GM12878 (cell line): ENCODE measurements around the gene ERMN. TPM values are rescaled to one million over a fixed set of nuclear protein-coding genes. Genes with fewer than 3 reads are reported as not detected.
A peak's percentile ranks its signal among the peaks of the same experiment; 100 is the strongest.

Experiments
- ATAC-seq: fragments of 200-7000 bp; cut with Tn5 transposase; 3 replicates; pipeline ENCODE4 v1.9.1; 2020; ENCODE audit warnings: mild to moderate bottlenecking, moderate library complexity
- BruUV-seq: library from RNA; stranded (reverse); fragments of 400-500 nt; replicated peaks from 2 replicates; lab custom pipeline; 2021; lab: Mats Ljungman, UMichigan
- CTCF ChIA-PET: fragments of 300-600 bp; sonication (Branson Sonifier 250); formaldehyde crosslinking; extraction: SDS; loops from one replicate; lab custom pipeline; 2021; ENCODE audit warnings: inconsistent platforms; lab: Yijun Ruan, JAX
- POLR2A ChIA-PET: fragments of 350-600 bp; formaldehyde crosslinking; extraction: SDS; loops from one replicate; lab custom pipeline; 2021; ENCODE audit warnings: inconsistent platforms; lab: Charles Lee
- RAD21 ChIA-PET: fragments of 300-600 bp; sonication (Branson Sonifier 250); formaldehyde crosslinking; loops from one replicate; lab custom pipeline; 2023; ENCODE audit warnings: antibody characterized with exemption; ENCODE audit not compliant: unreplicated experiment; lab: Charles Lee
- SMC1A ChIA-PET: fragments of 300-600 bp; sonication (Branson Sonifier 250); formaldehyde crosslinking; loops from one replicate; lab custom pipeline; 2023; ENCODE audit not compliant: unreplicated experiment, uncharacterized antibody; lab: Charles Lee
- DNase-seq: peaks from one replicate; pipeline ENCODE4 v3.0.0-alpha.2; 2011; ENCODE audit warnings: low read depth, low spot score
- FAIRE-seq: peaks from 3 replicates; lab custom pipeline; 2011; peaks lifted over from hg19 to GRCh38; lab: Jason Lieb, UNC
- H2AFZ ChIP-seq: 2 replicates; pipeline ENCODE4 v1.6.0; 2011; ENCODE audit warnings: low read depth, low read length, control low read depth; ENCODE audit not compliant: control insufficient read depth
- H3K27ac ChIP-seq: 2 replicates; pipeline ENCODE4 v1.5.1; 2011; ENCODE audit warnings: control low read depth; ENCODE audit not compliant: control insufficient read depth, insufficient read depth
- H3K27me3 ChIP-seq, 2 experiments: replicated peaks in 1 of 2; 2 replicates each; pipeline versions ENCODE4 v1.6.0 to v1.6.1; 2011; ENCODE audit warnings: low read length in 1 of 2; ENCODE audit not compliant: control insufficient read depth in 2 of 2, insufficient read depth in 2 of 2
- H3K36me3 ChIP-seq, 2 experiments: 2 replicates each; pipeline ENCODE4 v1.5.1; 2011; ENCODE audit warnings: low read length in 1 of 2; ENCODE audit not compliant: control insufficient read depth in 2 of 2, insufficient read depth in 2 of 2
- H3K4me1 ChIP-seq: 2 replicates; pipeline ENCODE4 v1.6.1; 2011; ENCODE audit warnings: mild to moderate bottlenecking, low read length, moderate library complexity, mixed read lengths; ENCODE audit not compliant: control insufficient read depth, insufficient read depth
- H3K4me2 ChIP-seq: 2 replicates; pipeline ENCODE4 v1.6.0; 2011; ENCODE audit warnings: control low read depth; ENCODE audit not compliant: control insufficient read depth, insufficient read depth
- H3K4me3 ChIP-seq: fragments of 200-600 bp; sonication (generic); 2 replicates; pipeline ENCODE4 v1.5.1; 2016
- H3K79me2 ChIP-seq: 2 replicates; pipeline ENCODE4 v1.6.0; 2011; ENCODE audit warnings: low read length; ENCODE audit not compliant: control insufficient read depth, insufficient read depth
- H3K9ac ChIP-seq: 2 replicates; pipeline ENCODE4 v1.8.0; 2011; ENCODE audit warnings: low read length, control low read depth, mixed read lengths; ENCODE audit not compliant: control insufficient read depth, insufficient read depth
- H3K9me3 ChIP-seq: replicated peaks from 3 replicates; pipeline ENCODE4 v1.5.1; 2011; ENCODE audit warnings: mild to moderate bottlenecking, low read length; ENCODE audit not compliant: control insufficient read depth, insufficient read depth
- H4K20me1 ChIP-seq: 2 replicates; pipeline ENCODE4 v1.6.0; 2011; ENCODE audit not compliant: control insufficient read depth, insufficient read depth
- CHD2 ChIP-seq: IDR thresholded peaks from 2 replicates; pipeline ENCODE4 v1.6.1; 2011; ENCODE audit warnings: low read depth, low read length, improper control_type of control experiment, borderline replicate concordance
- CHD4 ChIP-seq: fragments of 200-600 bp; sonication (generic); IDR thresholded peaks from 2 replicates; pipeline ENCODE4 v1.6.1; 2016; ENCODE audit warnings: mild to moderate bottlenecking
- DPF2 ChIP-seq: fragments of 450-650 bp; IDR thresholded peaks from 2 replicates; pipeline ENCODE4 v1.6.1; 2017; ENCODE audit warnings: mild to moderate bottlenecking
- HCFC1 ChIP-seq: fragments of 150-350 bp; IDR thresholded peaks from 2 replicates; pipeline ENCODE4 v1.6.1; 2014; ENCODE audit warnings: low read length
- HDAC6 ChIP-seq: fragments of 200-600 bp; sonication (generic); IDR thresholded peaks from one replicate; pipeline ENCODE4 v1.8.0; 2017; ENCODE audit warnings: antibody characterized with exemption; ENCODE audit not compliant: unreplicated experiment
- NFXL1 ChIP-seq: fragments of 450-650 bp; IDR thresholded peaks from 2 replicates; pipeline ENCODE4 v1.6.1; 2017; ENCODE audit warnings: antibody characterized with exemption, mild to moderate bottlenecking, borderline replicate concordance
- POLR2AphosphoS5 ChIP-seq: IDR thresholded peaks from 2 replicates; pipeline ENCODE4 v1.6.1; 2011; ENCODE audit warnings: mild to moderate bottlenecking, low read length, inconsistent platforms
- RBBP5 ChIP-seq: fragments of 200-600 bp; sonication (generic); conservative IDR thresholded peaks from 2 replicates; pipeline ENCODE4 v1.6.1; 2016
- RUNX3 ChIP-seq: IDR thresholded peaks from 2 replicates; pipeline ENCODE4 v1.6.1; 2012; ENCODE audit warnings: low read length, inconsistent platforms
- ZBED1 ChIP-seq: IDR thresholded peaks from 2 replicates; pipeline ENCODE4 v1.6.1; 2016; ENCODE audit warnings: borderline replicate concordance
- ZBTB33 ChIP-seq: fragments of 450-650 bp; IDR thresholded peaks from 2 replicates; pipeline ENCODE4 v1.6.1; 2017; ENCODE audit warnings: mild to moderate bottlenecking
- ZNF24 ChIP-seq: fragments of 450-650 bp; IDR thresholded peaks from 2 replicates; pipeline ENCODE4 v1.6.1; 2017; ENCODE audit warnings: antibody characterized with exemption, mild to moderate bottlenecking
- WGBS: methylation state at CpG from one replicate; pipeline ENCODE4 v1.1.6; 2016; ENCODE audit warnings: low lambda C conversion rate; ENCODE audit not compliant: insufficient replicate concordance, insufficient coverage; ENCODE audit errors: missing lambda C conversion rate; 5-methylcytosine and 5-hydroxymethylcytosine counted together
- in situ Hi-C: fragments of 300-500 bp; cut with MboI; formaldehyde crosslinking; loops from 9 replicates; pipeline ENCODE4 v1.14.3; 2018; ENCODE audit warnings: mixed read lengths
- intact Hi-C: fragments of 100-400 bp; cut with micrococcal nuclease; formaldehyde crosslinking; loops from one replicate; pipeline ENCODE4 v1.14.2; 2022; ENCODE audit not compliant: unreplicated experiment
- polyA plus RNA-seq, 11 experiments: library from polyadenylated mRNA; depleted of rRNA in 4 of 11; unstranded in 6 of 11; stranded (reverse) in 5 of 11; fragments of >200 nt; fragmentation: Nextera tagmentation in 4 of 11; fragmentation: Illumina TruSeq in 1 of 11; extraction: Ambion mirVana in 4 of 11; extraction: Trizol in 1 of 11; gene quantifications; 1 replicate in 1 of 11; 2 replicates in 10 of 11; pipeline versions ENCODE4 v1.2.1 to v1.2.3, GENCODE V29; 2011 to 2016; ENCODE audit warnings: inconsistent platforms in 2 of 11, missing spikeins in 2 of 11, low read depth in 1 of 11
- total RNA-seq, 4 experiments: library from RNA; depleted of rRNA in 3 of 4; stranded (reverse); fragments of >200 nt in 3 of 4; fragmentation: Illumina TruSeq in 1 of 4; extraction: Trizol in 1 of 4; gene quantifications; 2 replicates each; pipeline versions ENCODE4 v1.2.1 to v1.2.3, GENCODE V29; 2013 to 2021
- TF ChIP-seq, protein P1 (sequence below): IDR thresholded peaks from 2 replicates; pipeline ENCODE4 v1.6.1; 2012; ENCODE audit warnings: low read depth, low read length, improper control_type of control experiment
- TF ChIP-seq, protein P2 (sequence below): IDR thresholded peaks from 2 replicates; pipeline ENCODE4 v1.6.1; 2011; ENCODE audit warnings: low read depth, mild to moderate bottlenecking, low read length, moderate library complexity, borderline replicate concordance; ENCODE audit errors: extremely low read depth

ERMN gene
- total and polyA plus RNA-seq, 10 of the 15 experiments (the other 5 are each of a cell fraction or from before 2014, with no cell fraction given) = 0.26 to 5.3 (median 1.5) TPM

DNA sequence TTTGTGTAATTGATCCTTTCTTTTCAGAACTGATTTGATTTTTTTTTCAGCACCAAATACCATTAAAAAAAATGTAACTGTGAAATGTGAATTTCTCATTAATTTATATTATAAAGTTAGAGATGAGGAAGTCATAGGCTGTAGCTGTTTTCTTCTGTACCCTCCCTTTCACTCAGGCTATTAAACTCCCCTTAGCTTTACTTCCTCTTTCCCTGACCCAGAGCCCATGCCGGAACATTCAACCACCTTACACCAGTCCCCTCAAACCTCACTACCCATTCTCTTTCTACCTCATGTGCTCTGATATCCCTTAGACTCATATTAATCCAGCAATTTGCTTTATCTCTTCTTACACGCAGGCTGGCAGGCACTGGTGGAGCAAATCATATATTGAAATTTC, 55.7 kb downstream of the ERMN start:
- 47% methylated on average over 2 of the region's 2 CpGs for WGBS
- TF ChIP-seq ZNF24 = no peak
- TF ChIP-seq, protein P1, sequence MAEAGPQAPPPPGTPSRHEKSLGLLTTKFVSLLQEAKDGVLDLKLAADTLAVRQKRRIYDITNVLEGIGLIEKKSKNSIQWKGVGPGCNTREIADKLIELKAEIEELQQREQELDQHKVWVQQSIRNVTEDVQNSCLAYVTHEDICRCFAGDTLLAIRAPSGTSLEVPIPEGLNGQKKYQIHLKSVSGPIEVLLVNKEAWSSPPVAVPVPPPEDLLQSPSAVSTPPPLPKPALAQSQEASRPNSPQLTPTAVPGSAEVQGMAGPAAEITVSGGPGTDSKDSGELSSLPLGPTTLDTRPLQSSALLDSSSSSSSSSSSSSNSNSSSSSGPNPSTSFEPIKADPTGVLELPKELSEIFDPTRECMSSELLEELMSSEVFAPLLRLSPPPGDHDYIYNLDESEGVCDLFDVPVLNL = no peak

DNA sequence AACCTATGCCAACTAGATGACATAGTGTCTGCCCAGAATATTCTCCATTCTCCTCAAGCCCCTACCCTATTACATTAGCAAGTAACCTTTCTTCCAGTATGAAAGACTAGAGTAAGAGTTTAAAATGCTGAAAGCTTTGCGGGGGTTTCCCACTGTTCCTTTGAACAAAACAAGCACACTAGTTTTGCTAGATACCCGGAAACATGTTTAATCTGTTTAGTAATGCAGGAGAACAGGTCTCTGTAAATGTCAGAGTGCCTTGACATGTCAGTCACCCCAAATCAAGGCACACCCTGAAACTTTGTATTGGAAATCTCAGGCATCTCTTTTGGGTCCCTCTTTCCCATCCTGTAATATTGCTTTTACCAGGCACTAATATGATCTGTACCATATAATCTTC, 56.6 kb downstream of the ERMN start:
- Histone ChIP-seq H3K27ac (no peak overlapping the region), H4K20me1 (no peaks in the 10 kb centered on the region), H3K4me2 (no peak overlapping the region), H3K4me1 (no peaks in the 10 kb centered on the region), H3K9me3 (no peaks in the 10 kb centered on the region), H3K4me3 (no peak overlapping the region), H3K9ac (no peak overlapping the region), H3K36me3 (no peaks in the 10 kb centered on the region), H3K27me3 (no peaks in the 10 kb centered on the region), H2AFZ (no peak overlapping the region), H3K79me2 (no peaks in the 10 kb centered on the region)
- RAD21 ChIA-PET = no interaction called here
- 58% methylated on average over 2 of the region's 2 CpGs for WGBS
- FAIRE-seq = no peak
- no peak for ATAC-seq
- SMC1A ChIA-PET = interaction anchor here (1.5 kb wide), 1 partner anchor 8 kb away, joined by 3 read pairs; no protein-coding TSS in a partner anchor
- DNase-seq = no peak
- CTCF ChIA-PET = no interaction called here
- in situ Hi-C loops = no loop called here
- POLR2A ChIA-PET = no interaction called here
- no TSS peak for BruUV-seq
- intact Hi-C loops = no loop called here
- TF ChIP-seq NFXL1 = no peak
- no peak for TF ChIP-seq HCFC1
- TF ChIP-seq, protein P1 = no peak
- TF ChIP-seq DPF2 = no peak
- TF ChIP-seq, protein P2, sequence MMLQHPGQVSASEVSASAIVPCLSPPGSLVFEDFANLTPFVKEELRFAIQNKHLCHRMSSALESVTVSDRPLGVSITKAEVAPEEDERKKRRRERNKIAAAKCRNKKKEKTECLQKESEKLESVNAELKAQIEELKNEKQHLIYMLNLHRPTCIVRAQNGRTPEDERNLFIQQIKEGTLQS = no peak
- TF ChIP-seq ZBED1 = no peak
- no peak for TF ChIP-seq ZBTB33
- no peak for TF ChIP-seq RUNX3
- no peak for TF ChIP-seq HDAC6
- no peak for TF ChIP-seq CHD4
- no peak for TF ChIP-seq POLR2AphosphoS5
- TF ChIP-seq RBBP5 = no peak
- no peak for TF ChIP-seq CHD2

More for the DNA sequence above, 55.7 kb downstream of the ERMN start:
- H3K4me3 ChIP-seq = no peak overlapping the region
- FAIRE-seq (peak; percentile 38), DNase-seq (no peak), ATAC-seq (peak; percentile 79)
- H3K4me2 ChIP-seq = no peak overlapping the region
- BruUV-seq = no TSS peak
- H3K4me1 ChIP-seq = no peaks in the 10 kb centered on the region
- CTCF ChIA-PET = interaction anchor here (0.9 kb wide), 1 partner anchor 31 kb away, joined by 3 read pairs; no protein-coding TSS in a partner anchor
- H2AFZ ChIP-seq = no peak overlapping the region
- in situ Hi-C loops (no loop called here), intact Hi-C loops (no loop called here)
- no peaks in the 10 kb centered on the region for H4K20me1 ChIP-seq
- POLR2A ChIA-PET = interaction anchor here (1.3 kb wide), 1 partner anchor 9 kb away, joined by 4 read pairs; no protein-coding TSS in a partner anchor
- RAD21 ChIA-PET = interaction anchor here (0.9 to 1.1 kb wide), 2 partner anchors 32 to 77 kb away, joined by 3 to 5 read pairs; no protein-coding TSS in a partner anchor
- no peak overlapping the region for H3K27ac ChIP-seq
- SMC1A ChIA-PET = interaction anchor here (1.0 to 2.7 kb wide), 5 partner anchors 10 to 37 kb away, joined by 3 to 12 read pairs (median 5); no protein-coding TSS in a partner anchor
- no peaks in the 10 kb centered on the region for H3K36me3 ChIP-seq
- H3K9me3 ChIP-seq = no peaks in the 10 kb centered on the region
- no peak overlapping the region for H3K9ac ChIP-seq
- no peaks in the 10 kb centered on the region for H3K27me3 ChIP-seq
- H3K79me2 ChIP-seq = no peaks in the 10 kb centered on the region
